RWPE2 (cell line): ENCODE measurements around the gene CRACDL.

ENCODE experiments used
- ATAC-seq: fragments of 200-7000 bp; cut with Tn5 transposase; 3 replicates; pipeline ENCODE4 v1.9.1; 2021; ENCODE audit warnings: low read depth
- DNase-seq: peaks from one replicate; pipeline ENCODE4 v3.0.0-alpha.2; 2020; ENCODE audit warnings: low spot score
- H3K27ac ChIP-seq: fragments of 450-650 bp; 2 replicates; pipeline ENCODE4 v1.5.1; 2017; ENCODE audit warnings: mild to moderate bottlenecking; ENCODE audit not compliant: poor library complexity, severe bottlenecking
- H3K27me3 ChIP-seq: fragments of 250-450 bp; sonication (Bioruptor Pico); 2 replicates; pipeline ENCODE4 v1.5.1; 2021; ENCODE audit warnings: mild to moderate bottlenecking, moderate library complexity; ENCODE audit not compliant: insufficient read depth, poor library complexity, severe bottlenecking
- H3K36me3 ChIP-seq: fragments of 250-450 bp; sonication (Bioruptor Pico); 2 replicates; pipeline ENCODE4 v1.5.1; 2020; ENCODE audit warnings: low read depth, mild to moderate bottlenecking, moderate library complexity
- H3K4me1 ChIP-seq: fragments of 250-450 bp; sonication (Bioruptor Pico); 2 replicates; pipeline ENCODE4 v1.5.1; 2021; ENCODE audit warnings: mild to moderate bottlenecking, moderate library complexity; ENCODE audit not compliant: insufficient read depth, poor library complexity, severe bottlenecking
- H3K4me3 ChIP-seq: fragments of 250-450 bp; sonication (Bioruptor Pico); 2 replicates; pipeline ENCODE4 v1.5.1; 2021; ENCODE audit warnings: mild to moderate bottlenecking, moderate library complexity; ENCODE audit not compliant: severe bottlenecking
- H3K9me3 ChIP-seq: fragments of 250-450 bp; sonication (Bioruptor Pico); 2 replicates; pipeline ENCODE4 v1.5.1; 2021; ENCODE audit warnings: mild to moderate bottlenecking, moderate library complexity; ENCODE audit not compliant: severe bottlenecking
- TF ChIP-seq, protein P1 (sequence below): fragments of 450-650 bp; IDR thresholded peaks from one replicate; pipeline ENCODE4 v1.5.1; 2017; ENCODE audit warnings: mild to moderate bottlenecking, moderate library complexity; ENCODE audit not compliant: poor library complexity, severe bottlenecking

Gene CRACDL

GRCh38 chr2:98839292-98839691, 96.7 kb downstream of the CRACDL start:
- DNase-seq (no peak), ATAC-seq (peak; percentile 63; the same call in 2 of the 3 replicates)
- Histone ChIP-seq H3K36me3 (no peaks in the 10 kb centered on the region), H3K27me3 (no peaks in the 10 kb centered on the region), H3K9me3 (no peaks in the 10 kb centered on the region), H3K27ac (no peak overlapping the region), H3K4me3 (no peak overlapping the region), H3K4me1 (peaks cover 6% of the 10 kb centered on the region)
- TF ChIP-seq, protein P1, sequence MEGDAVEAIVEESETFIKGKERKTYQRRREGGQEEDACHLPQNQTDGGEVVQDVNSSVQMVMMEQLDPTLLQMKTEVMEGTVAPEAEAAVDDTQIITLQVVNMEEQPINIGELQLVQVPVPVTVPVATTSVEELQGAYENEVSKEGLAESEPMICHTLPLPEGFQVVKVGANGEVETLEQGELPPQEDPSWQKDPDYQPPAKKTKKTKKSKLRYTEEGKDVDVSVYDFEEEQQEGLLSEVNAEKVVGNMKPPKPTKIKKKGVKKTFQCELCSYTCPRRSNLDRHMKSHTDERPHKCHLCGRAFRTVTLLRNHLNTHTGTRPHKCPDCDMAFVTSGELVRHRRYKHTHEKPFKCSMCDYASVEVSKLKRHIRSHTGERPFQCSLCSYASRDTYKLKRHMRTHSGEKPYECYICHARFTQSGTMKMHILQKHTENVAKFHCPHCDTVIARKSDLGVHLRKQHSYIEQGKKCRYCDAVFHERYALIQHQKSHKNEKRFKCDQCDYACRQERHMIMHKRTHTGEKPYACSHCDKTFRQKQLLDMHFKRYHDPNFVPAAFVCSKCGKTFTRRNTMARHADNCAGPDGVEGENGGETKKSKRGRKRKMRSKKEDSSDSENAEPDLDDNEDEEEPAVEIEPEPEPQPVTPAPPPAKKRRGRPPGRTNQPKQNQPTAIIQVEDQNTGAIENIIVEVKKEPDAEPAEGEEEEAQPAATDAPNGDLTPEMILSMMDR = no peak

GRCh38 chr2:98835831-98836385, 100.1 kb downstream of the CRACDL start:
- H3K36me3 ChIP-seq = no peaks in the 10 kb centered on the region
- H3K27me3 ChIP-seq = no peaks in the 10 kb centered on the region
- H3K9me3 ChIP-seq = no peaks in the 10 kb centered on the region
- TF ChIP-seq, protein P1 = no peak
- H3K4me3 ChIP-seq = no peak overlapping the region
- ATAC-seq = no peak
- H3K4me1 ChIP-seq = peaks cover 6% of the 10 kb centered on the region
- H3K27ac ChIP-seq = no peak overlapping the region
- DNase-seq = no peak

DNA sequence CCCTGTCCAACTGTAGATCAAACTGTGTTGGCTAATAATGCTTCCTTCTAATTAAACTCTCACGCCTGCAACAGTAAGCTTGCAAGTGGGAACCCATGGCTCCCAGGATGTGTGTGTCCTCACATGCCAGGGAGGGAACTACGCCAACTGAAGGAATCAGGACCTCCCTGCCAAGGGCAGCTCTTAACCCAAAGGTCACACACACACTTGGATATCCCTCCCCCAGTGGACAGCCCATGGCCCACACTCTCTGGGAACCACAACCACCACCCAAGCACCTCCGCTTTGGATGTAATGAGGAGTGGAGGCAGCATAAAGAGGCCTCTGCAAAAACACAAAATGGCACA, 102.1 kb downstream of the CRACDL start:
- no peak overlapping the region for H3K27ac ChIP-seq
- H3K36me3 ChIP-seq = no peaks in the 10 kb centered on the region
- TF ChIP-seq, protein P1 = no peak
- H3K27me3 ChIP-seq = no peaks in the 10 kb centered on the region
- ATAC-seq (no peak), DNase-seq (no peak)
- H3K4me1 ChIP-seq = no peaks in the 10 kb centered on the region
- H3K4me3 ChIP-seq = no peak overlapping the region
- H3K9me3 ChIP-seq = no peaks in the 10 kb centered on the region

GRCh38 chr2:98833172-98833916, 102.7 kb downstream of the CRACDL start:
- no peaks in the 10 kb centered on the region for H3K9me3 ChIP-seq
- no peaks in the 10 kb centered on the region for H3K4me1 ChIP-seq
- H3K27me3 ChIP-seq = no peaks in the 10 kb centered on the region
- TF ChIP-seq, protein P1 = no peak
- H3K36me3 ChIP-seq = no peaks in the 10 kb centered on the region
- no peak overlapping the region for H3K27ac ChIP-seq
- ATAC-seq (no peak), DNase-seq (no peak)
- no peak overlapping the region for H3K4me3 ChIP-seq

GRCh38 chr2:98832172-98832571, 103.9 kb downstream of the CRACDL start:
- Histone ChIP-seq H3K36me3 (no peaks in the 10 kb centered on the region), H3K9me3 (no peaks in the 10 kb centered on the region), H3K4me3 (no peak overlapping the region), H3K4me1 (no peaks in the 10 kb centered on the region), H3K27me3 (no peaks in the 10 kb centered on the region), H3K27ac (no peak overlapping the region)
- TF ChIP-seq, protein P1 = no peak
- no peak for DNase-seq
- ATAC-seq = no peak
